CD4-positive, alpha-beta T cell treated with Interleukin-12 subunit alpha and Interleukin-12 subunit beta, for 1 hour (primary cell): ENCODE results near the gene KPNA4.

Experiments used
- DNase-seq: peaks from one replicate; pipeline ENCODE4 v3.0.0-alpha.2; 2020

The KPNA4 gene

DNA sequence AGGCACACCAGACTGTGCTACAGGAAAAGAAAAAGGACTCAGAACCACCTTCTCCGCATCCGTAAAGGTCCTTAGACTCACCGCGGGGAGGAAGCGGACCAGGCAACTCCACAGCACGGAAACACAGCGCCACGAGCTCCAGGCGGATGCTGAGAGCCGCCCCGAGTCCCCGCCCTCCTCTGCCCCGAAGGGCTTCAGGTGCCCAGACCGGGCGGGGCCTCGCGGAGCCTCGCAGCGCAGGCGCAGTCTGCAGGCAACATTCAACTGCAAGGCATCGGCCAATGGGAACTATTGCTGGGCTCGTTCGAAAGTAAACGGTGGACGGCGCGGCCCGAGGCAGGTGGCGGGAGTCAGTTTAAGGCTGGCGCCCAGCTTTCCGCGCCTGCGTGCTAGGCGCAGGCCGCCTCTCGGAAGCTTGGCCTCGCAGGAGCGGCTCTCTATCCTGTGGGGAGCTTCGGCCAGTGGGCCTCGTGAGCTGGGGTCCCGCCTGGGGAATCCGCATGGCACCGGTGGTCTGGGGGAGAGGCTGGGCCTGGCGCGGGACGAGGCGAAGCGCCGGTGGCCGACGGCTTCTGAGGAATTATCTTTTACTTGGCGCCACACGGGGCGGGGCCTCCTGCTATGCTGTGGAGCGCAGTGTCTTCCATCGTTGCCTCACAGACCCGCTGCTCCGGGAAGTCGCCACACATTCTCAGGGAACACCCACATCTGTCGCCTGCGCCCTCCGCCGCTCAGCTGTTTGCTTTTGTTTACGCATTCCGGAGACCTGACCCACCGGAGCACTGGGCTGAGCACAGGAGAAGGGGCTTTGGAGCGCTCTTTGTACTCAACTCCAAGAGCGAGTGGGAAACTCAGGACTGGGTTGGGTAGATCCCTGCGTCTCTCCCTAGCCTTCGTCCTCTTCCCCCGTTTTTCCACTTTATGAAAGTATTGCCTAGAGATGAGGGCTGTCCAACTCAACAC lies 115.5 kb downstream of the KPNA4 start, which contains the start of gene TRIM59:
TSS of gene TRIM59 (minus strand) at position 151 of the 963 bp plus-strand sequence. CDS start 10,603 bp downstream, outside the sequence.
- peak; percentile 98 for DNase-seq

DNA sequence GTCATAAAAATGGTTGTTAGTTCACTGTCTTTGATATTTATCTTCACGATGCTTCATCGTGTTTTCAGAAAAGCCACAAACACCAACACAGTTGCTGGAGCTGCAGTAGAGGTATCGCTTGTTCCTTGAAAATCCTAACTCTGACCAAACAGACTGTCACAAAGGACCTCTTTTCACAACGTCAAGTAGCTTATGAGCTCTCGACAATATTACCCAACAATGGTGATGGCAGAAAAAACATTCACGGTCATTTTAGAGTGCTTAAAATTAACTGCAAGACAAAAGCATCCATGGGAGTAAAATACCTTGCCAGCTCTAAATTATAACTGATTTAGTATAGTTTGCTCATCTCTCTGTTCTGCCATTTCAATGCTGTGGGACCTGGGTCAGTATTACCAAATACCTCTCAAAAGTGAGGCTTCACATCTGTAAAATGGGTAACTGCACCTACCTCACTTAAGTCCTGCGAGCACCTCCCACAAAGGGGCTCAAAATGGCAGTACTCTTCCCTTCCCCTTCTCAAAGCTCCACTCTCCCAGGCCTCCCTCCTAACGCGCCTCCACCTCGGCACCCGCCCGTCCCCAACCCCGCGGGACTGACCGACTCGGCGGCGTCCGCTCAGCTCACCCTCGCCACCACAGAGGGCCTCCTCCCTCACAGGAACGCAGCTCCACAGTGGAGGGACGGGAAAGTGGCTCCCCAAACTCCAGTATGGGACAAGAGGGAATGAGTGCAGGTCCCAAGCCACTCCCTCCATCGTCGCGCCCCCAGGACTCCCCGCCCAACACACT lies 116.3 kb downstream of the KPNA4 start:
- DNase-seq = peak; percentile 55

DNA sequence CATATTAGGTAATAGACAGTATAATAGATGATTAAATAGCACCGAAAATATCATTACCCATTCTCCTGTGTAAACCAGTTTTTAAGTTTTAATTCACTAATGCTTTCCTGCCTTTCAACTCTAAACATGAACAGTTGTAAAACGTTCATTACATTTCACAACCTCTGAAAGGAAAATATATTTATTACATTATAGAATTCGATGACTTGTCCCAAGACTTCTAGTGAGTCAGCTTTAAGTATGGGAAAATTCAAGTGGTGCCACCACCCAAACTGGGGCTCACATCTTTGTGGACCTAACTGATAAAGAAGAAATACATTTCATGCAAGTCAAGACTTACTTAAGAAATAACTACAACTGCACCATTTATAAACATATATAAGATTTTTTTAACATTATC lies 117.8 kb downstream of the KPNA4 start:
- DNase-seq = no peak

DNA sequence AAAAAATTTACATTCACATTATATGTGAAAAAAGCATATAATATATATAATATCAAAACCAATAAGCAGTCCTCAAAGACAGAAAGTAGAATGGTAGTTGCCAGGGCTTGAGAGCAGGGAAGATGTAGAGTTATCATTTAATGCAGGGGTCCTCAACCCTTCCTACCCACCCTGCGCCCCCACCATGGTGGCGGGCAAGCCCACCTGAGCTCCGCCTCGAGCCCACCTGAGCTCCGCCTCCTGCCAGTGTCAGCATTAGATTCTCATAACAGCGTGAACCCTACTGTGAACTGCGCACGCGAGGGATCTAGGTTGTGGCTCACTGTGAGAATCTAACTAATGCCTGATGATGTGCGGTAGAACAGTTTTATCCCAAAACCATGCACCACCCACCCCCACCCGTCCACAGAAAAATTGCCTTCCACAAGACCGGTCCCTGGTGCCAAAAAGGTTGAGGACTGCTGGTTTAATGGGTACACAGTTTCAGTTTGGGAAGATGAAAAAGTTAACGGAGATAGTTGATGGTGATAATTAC lies 118.8 kb downstream of the KPNA4 start:
- DNase-seq = no peak

DNA sequence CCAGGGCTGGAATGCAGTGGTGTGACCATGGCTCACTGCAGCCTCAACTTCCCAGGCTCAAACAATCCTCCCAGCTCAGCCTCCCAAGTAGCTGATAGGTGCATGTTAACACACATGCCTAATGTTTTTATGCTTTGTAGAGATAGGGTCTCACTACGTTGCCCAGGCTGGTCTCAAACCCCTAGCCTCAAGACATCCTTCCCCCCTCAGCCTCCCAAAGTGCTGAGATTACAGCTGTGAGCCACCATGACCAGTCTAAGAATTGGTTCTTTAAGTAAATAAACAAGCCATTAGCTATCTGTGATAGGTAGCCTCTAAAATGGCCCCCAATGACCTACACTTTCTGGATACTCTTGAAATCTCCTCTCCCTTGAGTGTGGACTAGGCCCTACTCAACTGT lies 119.5 kb downstream of the KPNA4 start:
- DNase-seq = no peak
